GM21381 (cell line): ENCODE measurements around the gene TP53RK.

Experiments
- ATAC-seq: cut with Tn5 transposase; IDR thresholded peaks from one replicate; pipeline ENCODE4 v1.9.1; 2021; ENCODE audit warnings: mild to moderate bottlenecking, moderate library complexity; ENCODE audit not compliant: unreplicated experiment

TP53RK gene

GRCh38 chr20:46708172-46708860 is 19.1 kb upstream of the TP53RK start:
- ATAC-seq: no peak

GRCh38 chr20:46706242-46706641 is 17.0 kb upstream of the TP53RK start:
- ATAC-seq: no peak

- ATAC-seq: no peak
Measured at GRCh38 chr20:46705378-46705729, 16.1 kb upstream of the TP53RK start.

- ATAC-seq: no peak
Measured at GRCh38 chr20:46704714-46705377, 15.6 kb upstream of the TP53RK start.

- no peak for ATAC-seq
Measured at GRCh38 chr20:46703435-46703834, 14.2 kb upstream of the TP53RK start.

GRCh38 chr20:46702447-46703203 is 13.4 kb upstream of the TP53RK start:
- ATAC-seq: no peak

- no peak for ATAC-seq
Measured at GRCh38 chr20:46701986-46702385, 12.7 kb upstream of the TP53RK start.

GRCh38 chr20:46701556-46701955 is 12.3 kb upstream of the TP53RK start:
- ATAC-seq: no peak

- ATAC-seq: no peak
Measured at GRCh38 chr20:46701057-46701456, 11.8 kb upstream of the TP53RK start.

GRCh38 chr20:46700481-46700880 is 11.2 kb upstream of the TP53RK start:
- ATAC-seq: no peak

GRCh38 chr20:46699651-46700359 is 10.6 kb upstream of the TP53RK start:
- no peak for ATAC-seq

GRCh38 chr20:46698788-46699187 is 9.5 kb upstream of the TP53RK start:
- no peak for ATAC-seq

- ATAC-seq: no peak
Measured at GRCh38 chr20:46696791-46697279, 7.6 kb upstream of the TP53RK start.

- ATAC-seq: no peak
Measured at GRCh38 chr20:46695892-46696291, 6.6 kb upstream of the TP53RK start.

GRCh38 chr20:46694484-46694883 is 5.2 kb upstream of the TP53RK start:
- ATAC-seq: no peak

GRCh38 chr20:46691196-46691595 is 2.0 kb upstream of the TP53RK start:
- ATAC-seq: no peak

GRCh38 chr20:46690219-46691106 is 1.2 kb upstream of the TP53RK start:
- no peak for ATAC-seq

- ATAC-seq: no peak
Measured at GRCh38 chr20:46689754-46690085, 476 bp upstream of the TP53RK start.

- no peak for ATAC-seq
Measured at GRCh38 chr20:46688151-46689081, 828 bp downstream of the TP53RK start.
